ENCODE data around the gene MAPK14. TPM values are rescaled to one million over a fixed set of nuclear protein-coding genes. Genes with fewer than 3 reads are reported as not detected.
A peak's percentile ranks its signal among the peaks of the same experiment; 100 is the strongest.

MAPK14 gene
- total RNA-seq, 1 experiment from 2014 or later: 50.8 TPM

- no peaks in the 10 kb centered on the region for H3K27me3 ChIP-seq (replicated peaks; ENCODE audit: insufficient read depth, low read depth, low read length, poor library complexity)
- peak; percentile 33 for DNase-seq (ENCODE audit: low spot score)
- H3K27ac ChIP-seq (ENCODE audit: low read depth, low read length, poor library complexity, severe bottlenecking): no peak overlapping the region
- H3K4me3 ChIP-seq (ENCODE audit: low read depth, low read length, poor library complexity, severe bottlenecking): no peak overlapping the region
- TF ChIP-seq EZH2 (IDR thresholded peaks at IDR 0.05; ENCODE audit: borderline replicate concordance, low read depth, low read length, poor library complexity, severe bottlenecking) (no peak), CTCF (conservative IDR thresholded peaks at IDR 0.05; ENCODE audit: low read depth, low read length) (0 out of 2 replicates have a peak, but pooled peaks have one; percentile 24)
- peaks cover 25% of the 10 kb centered on the region for H3K4me1 ChIP-seq (ENCODE audit: insufficient read depth, low read length, poor library complexity, severe bottlenecking)
- no TSS peak for BruUV-seq (replicated peaks)
- no peaks in the 10 kb centered on the region for H3K36me3 ChIP-seq (ENCODE audit: insufficient read depth, low read length, poor library complexity, severe bottlenecking)
- ChIA-PET POLR2A (ENCODE audit: low non-redundant PET) (no interaction called here), CTCF (no interaction called here)
- no peaks in the 10 kb centered on the region for H3K9me3 ChIP-seq (ENCODE audit: low read depth, low read length, poor library complexity, severe bottlenecking)
- intact Hi-C loops (cut with micrococcal nuclease; ENCODE audit: unreplicated experiment): no loop called here
These were observed 104.8 kb downstream of the MAPK14 start for GRCh38 chr6:36132246-36132895.

GRCh38 chr6:36133148-36133547 is 105.5 kb downstream of the MAPK14 start:
- peaks cover 25% of the 10 kb centered on the region for H3K4me1 ChIP-seq (ENCODE audit: insufficient read depth, low read length, poor library complexity, severe bottlenecking)
- TF ChIP-seq CTCF (conservative IDR thresholded peaks at IDR 0.05; ENCODE audit: low read depth, low read length) (no peak), EZH2 (IDR thresholded peaks at IDR 0.05; ENCODE audit: borderline replicate concordance, low read depth, low read length, poor library complexity, severe bottlenecking) (no peak)
- no peak overlapping the region for H3K27ac ChIP-seq (ENCODE audit: low read depth, low read length, poor library complexity, severe bottlenecking)
- no peaks in the 10 kb centered on the region for H3K36me3 ChIP-seq (ENCODE audit: insufficient read depth, low read length, poor library complexity, severe bottlenecking)
- DNase-seq (ENCODE audit: low spot score): no peak
- no peaks in the 10 kb centered on the region for H3K27me3 ChIP-seq (replicated peaks; ENCODE audit: insufficient read depth, low read depth, low read length, poor library complexity)
- ChIA-PET POLR2A (ENCODE audit: low non-redundant PET) (no interaction called here), CTCF (no interaction called here)
- no TSS peak for BruUV-seq (replicated peaks)
- H3K9me3 ChIP-seq (ENCODE audit: low read depth, low read length, poor library complexity, severe bottlenecking): no peaks in the 10 kb centered on the region
- intact Hi-C loops (cut with micrococcal nuclease; ENCODE audit: unreplicated experiment): no loop called here
- H3K4me3 ChIP-seq (ENCODE audit: low read depth, low read length, poor library complexity, severe bottlenecking): no peak overlapping the region

DNA sequence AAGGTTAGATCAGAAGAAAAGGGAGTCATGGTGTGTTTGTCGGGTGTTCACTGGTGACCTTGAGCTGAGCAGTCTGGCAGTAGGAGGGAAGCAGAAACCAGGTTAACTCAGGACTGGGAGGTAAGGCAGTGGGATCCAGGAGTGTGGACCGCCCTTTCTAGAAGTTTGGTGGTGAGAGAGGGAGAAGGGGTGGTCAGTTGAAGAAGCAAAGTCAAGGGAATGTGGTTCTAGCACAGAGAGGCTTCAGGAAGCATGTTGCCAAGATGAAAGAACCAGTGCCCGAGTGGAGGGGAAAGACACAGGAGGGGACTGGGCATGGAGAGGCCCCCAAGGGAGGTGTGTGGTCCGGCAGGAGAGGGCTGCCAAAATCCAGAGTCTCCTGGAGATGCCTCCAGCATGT is 106.3 kb downstream of the MAPK14 start:
- no peaks in the 10 kb centered on the region for H3K9me3 ChIP-seq (ENCODE audit: low read depth, low read length, poor library complexity, severe bottlenecking)
- no peaks in the 10 kb centered on the region for H3K36me3 ChIP-seq (ENCODE audit: insufficient read depth, low read length, poor library complexity, severe bottlenecking)
- H3K4me1 ChIP-seq (ENCODE audit: insufficient read depth, low read length, poor library complexity, severe bottlenecking): peaks cover 25% of the 10 kb centered on the region
- no TSS peak for BruUV-seq (replicated peaks)
- no peak for DNase-seq (ENCODE audit: low spot score)
- H3K27me3 ChIP-seq (replicated peaks; ENCODE audit: insufficient read depth, low read depth, low read length, poor library complexity): no peaks in the 10 kb centered on the region
- ChIA-PET POLR2A (ENCODE audit: low non-redundant PET) (no interaction called here), CTCF (interaction anchor here (0.6 kb wide), 1 partner anchor 230 kb away, joined by 6 read pairs; no protein-coding TSS in a partner anchor)
- TF ChIP-seq CTCF (conservative IDR thresholded peaks at IDR 0.05; ENCODE audit: low read depth, low read length): no peak
- no peak for TF ChIP-seq EZH2 (IDR thresholded peaks at IDR 0.05; ENCODE audit: borderline replicate concordance, low read depth, low read length, poor library complexity, severe bottlenecking)
- no peak overlapping the region for H3K4me3 ChIP-seq (ENCODE audit: low read depth, low read length, poor library complexity, severe bottlenecking)
- no peak overlapping the region for H3K27ac ChIP-seq (ENCODE audit: low read depth, low read length, poor library complexity, severe bottlenecking)
- intact Hi-C loops (cut with micrococcal nuclease; ENCODE audit: unreplicated experiment): no loop called here

All from A673 (cell line).